Measurements from ENCODE around the gene CCL13.

CCL13 gene

GRCh38 chr17:34352191-34352590 lies 4.1 kb upstream of the CCL13 start:
- no peak for TF ChIP-seq FOXM1 (IDR thresholded peaks at IDR 0.05; ENCODE audit: borderline replicate concordance, low read depth)
- TF ChIP-seq NFIC (IDR thresholded peaks at IDR 0.05): no peak
- no peak for TF ChIP-seq YY1 (IDR thresholded peaks at IDR 0.05; ENCODE audit: low read depth)
- no peak for TF ChIP-seq MAX (IDR thresholded peaks at IDR 0.05)
- TF ChIP-seq EP300 (IDR thresholded peaks at IDR 0.05; ENCODE audit: borderline replicate concordance): no peak
- no peak for TF ChIP-seq CREB1 (IDR thresholded peaks at IDR 0.05; ENCODE audit: low read depth)
- TF ChIP-seq TEAD4 (IDR thresholded peaks at IDR 0.05): no peak
- TF ChIP-seq CEBPB (IDR thresholded peaks at IDR 0.05): no peak
- TF ChIP-seq TCF12 (IDR thresholded peaks at IDR 0.05; ENCODE audit: low read depth): no peak
- no peak for TF ChIP-seq TAF1 (IDR thresholded peaks at IDR 0.05; ENCODE audit: low read depth)
- no peak for TF ChIP-seq EGR1 (IDR thresholded peaks at IDR 0.05)
- no peak for TF ChIP-seq REST (IDR thresholded peaks at IDR 0.05; ENCODE audit: low read depth)
- no peak for TF ChIP-seq ZBTB7A (IDR thresholded peaks at IDR 0.05; ENCODE audit: low read depth)
- no peak for TF ChIP-seq USF1 (IDR thresholded peaks at IDR 0.05)
- TF ChIP-seq RAD21 (IDR thresholded peaks at IDR 0.05; ENCODE audit: low read depth): no peak

- TF ChIP-seq FOXM1 (IDR thresholded peaks at IDR 0.05; ENCODE audit: borderline replicate concordance, low read depth) (no peak), REST (IDR thresholded peaks at IDR 0.05; ENCODE audit: low read depth) (no peak), YY1 (IDR thresholded peaks at IDR 0.05; ENCODE audit: low read depth) (no peak), CREB1 (IDR thresholded peaks at IDR 0.05; ENCODE audit: low read depth) (no peak), NFIC (IDR thresholded peaks at IDR 0.05) (no peak), MAX (IDR thresholded peaks at IDR 0.05) (no peak)
Measured at GRCh38 chr17:34354637-34355036, 1.6 kb upstream of the CCL13 start.

- TF ChIP-seq NFIC (IDR thresholded peaks at IDR 0.05): no peak
- no peak for TF ChIP-seq MAX (IDR thresholded peaks at IDR 0.05)
- no peak for TF ChIP-seq USF1 (IDR thresholded peaks at IDR 0.05)
- no peak for TF ChIP-seq TCF12 (IDR thresholded peaks at IDR 0.05; ENCODE audit: low read depth)
- no peak for TF ChIP-seq CREB1 (IDR thresholded peaks at IDR 0.05; ENCODE audit: low read depth)
- no peak for TF ChIP-seq ZBTB7A (IDR thresholded peaks at IDR 0.05; ENCODE audit: low read depth)
- TF ChIP-seq FOXM1 (IDR thresholded peaks at IDR 0.05; ENCODE audit: borderline replicate concordance, low read depth): no peak
- no peak for TF ChIP-seq YY1 (IDR thresholded peaks at IDR 0.05; ENCODE audit: low read depth)
- TF ChIP-seq REST (IDR thresholded peaks at IDR 0.05; ENCODE audit: low read depth): no peak
- no peak for TF ChIP-seq EP300 (IDR thresholded peaks at IDR 0.05; ENCODE audit: borderline replicate concordance)
- TF ChIP-seq CEBPB (IDR thresholded peaks at IDR 0.05): no peak
- TF ChIP-seq RAD21 (IDR thresholded peaks at IDR 0.05; ENCODE audit: low read depth): no peak
- no peak for TF ChIP-seq TEAD4 (IDR thresholded peaks at IDR 0.05)
- no peak for TF ChIP-seq EGR1 (IDR thresholded peaks at IDR 0.05)
- TF ChIP-seq TAF1 (IDR thresholded peaks at IDR 0.05; ENCODE audit: low read depth): no peak
Measured at GRCh38 chr17:34357398-34357797, 1.1 kb downstream of the CCL13 start.

DNA sequence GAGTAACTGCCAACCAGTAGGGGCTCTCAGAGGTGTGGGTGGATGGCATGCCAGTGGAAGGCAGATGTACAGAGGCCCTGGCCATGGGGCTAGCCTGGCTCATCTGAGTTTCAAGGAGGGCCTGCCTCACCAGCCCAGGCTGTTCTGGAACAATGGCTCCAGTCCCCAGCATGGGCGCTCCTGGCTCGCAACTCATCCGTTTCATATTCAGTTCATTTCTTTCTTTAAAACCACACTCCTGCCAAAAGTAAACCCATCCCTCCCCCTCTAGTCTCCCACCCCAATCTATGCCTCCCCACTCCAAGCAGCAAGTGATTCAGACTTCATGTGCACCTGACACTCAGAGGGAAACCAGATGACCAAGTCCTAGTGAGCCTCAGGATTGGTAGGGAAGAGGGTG lies 2.4 kb downstream of the CCL13 start:
- TF ChIP-seq TCF12 (IDR thresholded peaks at IDR 0.05; ENCODE audit: low read depth) (no peak), TEAD4 (IDR thresholded peaks at IDR 0.05) (no peak), EP300 (IDR thresholded peaks at IDR 0.05; ENCODE audit: borderline replicate concordance) (no peak), CREB1 (IDR thresholded peaks at IDR 0.05; ENCODE audit: low read depth) (no peak), RAD21 (IDR thresholded peaks at IDR 0.05; ENCODE audit: low read depth) (no peak), NFIC (IDR thresholded peaks at IDR 0.05) (no peak), FOXM1 (IDR thresholded peaks at IDR 0.05; ENCODE audit: borderline replicate concordance, low read depth) (no peak), CEBPB (IDR thresholded peaks at IDR 0.05) (no peak), MAX (IDR thresholded peaks at IDR 0.05) (no peak), USF1 (IDR thresholded peaks at IDR 0.05) (no peak), REST (IDR thresholded peaks at IDR 0.05; ENCODE audit: low read depth) (no peak), YY1 (IDR thresholded peaks at IDR 0.05; ENCODE audit: low read depth) (no peak), TAF1 (IDR thresholded peaks at IDR 0.05; ENCODE audit: low read depth) (no peak), EGR1 (IDR thresholded peaks at IDR 0.05) (no peak), ZBTB7A (IDR thresholded peaks at IDR 0.05; ENCODE audit: low read depth) (no peak)

All from Ishikawa (cell line).